OCI-LY3 (cell line): ENCODE measurements around the gene INSC.

Experiments used
- H2AFZ ChIP-seq: fragments of 200-600, 300-600 bp; shearing (Covaris generic); 2 replicates; pipeline ENCODE4 v1.6.0; 2014; ENCODE audit warnings: antibody characterized with exemption, low read depth, low read length
- H3K27ac ChIP-seq: fragments of 200-600, 300-600 bp; sonication (generic); 2 replicates; pipeline ENCODE4 v1.5.1; 2014; ENCODE audit warnings: mild to moderate bottlenecking, low read length, moderate library complexity, mixed read lengths
- H3K27me3 ChIP-seq: fragments of 200-600, 300-600 bp; sonication (generic); 2 replicates; pipeline ENCODE4 v1.6.1; 2014; ENCODE audit warnings: low read depth, low read length, mixed read lengths
- H3K36me3 ChIP-seq: fragments of 200-600, 300-600 bp; sonication (generic); replicated peaks from 2 replicates; pipeline ENCODE3; 2014; ENCODE audit warnings: low read depth, low read length, mixed read lengths
- H3K4me1 ChIP-seq: fragments of 300-600, 200-600 bp; sonication (generic); 2 replicates; pipeline ENCODE4 v1.6.1; 2014; ENCODE audit warnings: low read length, mixed read lengths
- H3K4me2 ChIP-seq: fragments of 200-600, 300-600 bp; sonication (generic); 2 replicates; pipeline ENCODE4 v1.6.1; 2014; ENCODE audit warnings: low read length, mixed read lengths
- H3K4me3 ChIP-seq: fragments of 300-600, 200-600 bp; sonication (generic); 2 replicates; pipeline ENCODE4 v1.5.1; 2014; ENCODE audit warnings: antibody characterized with exemption, mild to moderate bottlenecking, low read length, moderate library complexity
- H3K79me2 ChIP-seq: fragments of 300-600, 200-600 bp; shearing (Covaris generic); 2 replicates; pipeline ENCODE4 v1.6.1; 2014; ENCODE audit warnings: mild to moderate bottlenecking, low read length, mixed read lengths
- H3K9ac ChIP-seq: fragments of 300-600, 200-600 bp; shearing (Covaris generic); 2 replicates; pipeline ENCODE4 v1.6.0; 2014; ENCODE audit warnings: mild to moderate bottlenecking, low read length, moderate library complexity
- H3K9me3 ChIP-seq: fragments of 200-600, 300-600 bp; shearing (Covaris generic); 2 replicates; pipeline ENCODE4 v1.6.1; 2014; ENCODE audit warnings: low read length, mixed read lengths; ENCODE audit not compliant: insufficient read depth
- H4K20me1 ChIP-seq: fragments of 200-600, 300-600 bp; sonication (generic); 2 replicates; pipeline ENCODE4 v1.6.1; 2016; ENCODE audit warnings: low read length, mixed read lengths; ENCODE audit not compliant: insufficient read depth
- CTCF ChIP-seq: fragments of 200-600, 300-600 bp; sonication (generic); IDR thresholded peaks from 2 replicates; pipeline ENCODE4 v1.5.1; 2014; ENCODE audit warnings: antibody characterized with exemption, low read length, low read depth
- EZH2phosphoT487 ChIP-seq: fragments of 200-600 bp; shearing (Covaris generic); IDR thresholded peaks from 2 replicates; pipeline ENCODE4 v1.6.1; 2018; ENCODE audit warnings: antibody characterized with exemption, mixed run types, low read depth

The INSC gene

GRCh38 chr11:15186146-15186545 is 71.4 kb downstream of the INSC start:
- Histone ChIP-seq H2AFZ (no peak overlapping the region), H3K79me2 (no peaks in the 10 kb centered on the region), H3K9ac (no peak overlapping the region), H4K20me1 (no peaks in the 10 kb centered on the region), H3K36me3 (no peaks in the 10 kb centered on the region), H3K4me3 (no peak overlapping the region), H3K27me3 (peaks cover 5% of the 10 kb centered on the region; the same call in 1 of the 2 replicates), H3K9me3 (no peaks in the 10 kb centered on the region), H3K4me2 (no peak overlapping the region), H3K4me1 (no peaks in the 10 kb centered on the region), H3K27ac (no peak overlapping the region)
- TF ChIP-seq EZH2phosphoT487 (no peak), CTCF (no peak)

GRCh38 chr11:15189189-15189588 is 74.5 kb downstream of the INSC start:
- TF ChIP-seq EZH2phosphoT487 (no peak), CTCF (no peak)
- Histone ChIP-seq H3K9me3 (no peaks in the 10 kb centered on the region), H3K4me3 (no peak overlapping the region), H3K27me3 (peaks cover 5% of the 10 kb centered on the region; the same call in 1 of the 2 replicates), H3K27ac (no peak overlapping the region), H3K4me2 (no peak overlapping the region), H3K36me3 (no peaks in the 10 kb centered on the region), H3K79me2 (no peaks in the 10 kb centered on the region), H3K4me1 (no peaks in the 10 kb centered on the region), H2AFZ (no peak overlapping the region), H3K9ac (no peak overlapping the region), H4K20me1 (no peaks in the 10 kb centered on the region)

- no peaks in the 10 kb centered on the region for H3K4me1 ChIP-seq
- no peaks in the 10 kb centered on the region for H3K79me2 ChIP-seq
- no peak overlapping the region for H2AFZ ChIP-seq
- no peaks in the 10 kb centered on the region for H3K36me3 ChIP-seq
- no peaks in the 10 kb centered on the region for H4K20me1 ChIP-seq
- H3K9me3 ChIP-seq = no peaks in the 10 kb centered on the region
- H3K9ac ChIP-seq = no peak overlapping the region
- no peak overlapping the region for H3K27ac ChIP-seq
- H3K4me3 ChIP-seq = no peak overlapping the region
- H3K27me3 ChIP-seq = peaks cover 5% of the 10 kb centered on the region; the same call in 1 of the 2 replicates
- no peak overlapping the region for H3K4me2 ChIP-seq
- TF ChIP-seq EZH2phosphoT487 (no peak), CTCF (no peak)
These were observed 75.1 kb downstream of the INSC start for GRCh38 chr11:15189641-15190365.

GRCh38 chr11:15190611-15191010 is 75.9 kb downstream of the INSC start:
- Histone ChIP-seq H3K9me3 (no peaks in the 10 kb centered on the region), H4K20me1 (no peaks in the 10 kb centered on the region), H2AFZ (no peak overlapping the region), H3K9ac (no peak overlapping the region), H3K4me1 (no peaks in the 10 kb centered on the region), H3K4me2 (no peak overlapping the region), H3K79me2 (no peaks in the 10 kb centered on the region), H3K27ac (no peak overlapping the region), H3K36me3 (no peaks in the 10 kb centered on the region), H3K27me3 (peaks cover 5% of the 10 kb centered on the region; the same call in 1 of the 2 replicates), H3K4me3 (no peak overlapping the region)
- TF ChIP-seq CTCF (no peak), EZH2phosphoT487 (no peak)
